Activated effector memory CD4-positive, alpha-beta T cell treated with Interleukin-2 at 50 U/mL for 16 hours (primary cell): ENCODE data around the gene IFITM10.

Source experiments
- DNase-seq: peaks from one replicate; pipeline ENCODE4 v3.0.0-alpha.2; 2020

The IFITM10 gene

DNA sequence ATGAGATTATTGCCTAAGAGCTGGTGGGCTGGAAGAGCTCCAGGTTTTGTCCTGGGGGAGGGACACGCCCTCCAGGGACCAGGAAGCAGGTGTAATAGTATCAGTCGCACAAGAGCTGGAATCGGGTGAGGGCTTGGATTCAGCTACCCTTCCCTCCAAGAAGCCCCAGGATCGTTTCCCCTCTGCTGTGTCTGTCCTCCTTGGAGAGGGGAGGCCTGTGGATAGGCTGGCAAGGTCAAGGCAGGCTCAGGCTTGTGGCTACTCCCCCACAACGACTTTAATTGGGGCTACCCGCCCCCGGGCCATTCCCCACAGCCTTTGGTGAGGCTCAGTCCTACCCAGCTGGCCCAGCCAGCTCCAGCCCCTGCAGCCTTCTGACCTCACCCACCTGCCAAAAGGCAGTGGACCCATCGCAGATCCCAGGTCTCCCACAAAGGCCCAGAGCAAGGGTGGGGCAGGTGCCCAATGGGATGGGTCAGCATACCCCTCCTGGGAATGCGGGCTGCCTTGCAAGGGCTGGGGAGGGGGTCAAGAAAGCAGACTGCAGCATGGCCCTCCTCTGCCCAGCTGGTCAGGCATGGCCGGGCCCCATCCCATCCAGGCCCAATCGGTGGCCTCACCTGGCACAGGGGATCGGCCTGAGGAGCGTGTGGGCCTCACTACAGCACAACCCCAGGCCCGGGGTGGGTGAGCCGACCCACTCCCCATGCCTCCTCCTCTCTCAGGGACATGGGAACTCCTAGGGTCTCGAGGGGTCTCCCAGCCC is 12.3 kb upstream of the IFITM10 start:
- DNase-seq = no peak

DNA sequence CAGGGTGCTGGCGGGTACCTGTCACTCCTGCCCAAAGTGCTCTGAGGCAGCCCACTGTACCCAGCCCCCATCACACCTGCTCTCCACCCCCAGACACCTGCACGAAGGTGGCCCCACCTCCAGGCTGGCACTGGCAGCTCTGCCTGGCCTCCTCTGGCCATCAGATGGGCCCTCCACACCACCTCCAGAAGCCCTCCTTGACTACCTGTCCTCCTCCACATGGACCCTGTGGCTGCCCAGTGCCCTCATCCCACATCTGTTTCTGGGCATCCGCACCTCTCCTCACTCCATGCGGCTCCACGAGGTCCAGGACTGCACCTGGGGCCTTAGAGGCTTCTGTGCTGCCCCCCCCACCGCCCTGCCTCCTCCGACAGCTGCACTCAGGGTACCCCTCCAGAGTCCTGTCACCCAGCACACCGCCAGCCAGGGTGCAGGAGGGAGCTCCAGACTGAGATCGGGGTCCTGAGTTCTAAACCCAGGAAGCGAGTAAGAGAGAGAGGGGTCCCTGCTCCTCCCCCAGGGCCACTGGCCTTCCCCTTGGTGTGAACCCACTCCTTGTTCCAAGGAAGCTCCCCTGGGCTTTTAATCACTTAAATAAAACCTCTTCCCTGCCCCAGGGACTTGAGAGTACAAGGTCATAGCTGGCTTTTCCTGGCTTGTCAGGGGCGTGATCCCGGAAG is 11.6 kb upstream of the IFITM10 start:
- no peak for DNase-seq

- DNase-seq = no peak
These were observed 10.9 kb upstream of the IFITM10 start for GRCh38 chr11:1761110-1761856.

DNA sequence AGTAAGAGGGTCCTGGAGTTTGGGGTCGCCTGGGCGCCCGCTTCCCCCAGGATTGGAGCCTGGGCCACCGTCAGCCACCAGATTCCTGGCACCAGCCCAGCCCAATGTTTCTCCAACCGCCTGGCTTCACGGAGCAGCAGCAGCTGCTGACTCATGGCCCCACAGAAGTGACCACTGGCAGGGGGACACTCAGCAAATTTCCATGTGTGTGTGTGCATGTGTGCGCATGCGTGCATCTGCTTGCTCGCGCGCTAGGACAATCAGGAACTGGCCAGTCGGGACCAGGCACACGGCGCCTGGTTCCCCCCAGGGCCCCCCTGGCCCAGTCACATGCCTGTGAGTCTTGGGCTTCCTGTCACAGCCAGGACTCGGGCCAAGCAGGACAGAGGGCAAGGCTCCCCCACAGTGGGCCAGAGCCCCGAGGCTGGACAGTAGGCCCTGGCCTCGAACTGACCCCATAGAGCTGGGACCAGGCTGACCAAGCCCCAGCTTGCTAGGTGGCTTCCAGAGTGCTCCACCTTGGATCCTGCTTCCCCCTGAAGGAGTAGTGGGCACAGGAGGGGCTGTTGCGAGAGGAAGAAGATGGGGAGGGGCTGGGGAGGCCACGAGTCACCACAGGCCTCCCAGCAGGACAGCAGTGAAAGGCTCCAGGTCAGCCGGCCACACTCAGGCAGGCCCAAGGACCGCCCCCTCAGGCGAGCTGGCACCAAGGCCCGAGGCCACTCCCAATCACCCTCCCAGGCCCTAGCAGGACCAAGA is 10.1 kb upstream of the IFITM10 start:
- no peak for DNase-seq

- DNase-seq = no peak
These were observed 9.4 kb upstream of the IFITM10 start for GRCh38 chr11:1759851-1760220.

DNA sequence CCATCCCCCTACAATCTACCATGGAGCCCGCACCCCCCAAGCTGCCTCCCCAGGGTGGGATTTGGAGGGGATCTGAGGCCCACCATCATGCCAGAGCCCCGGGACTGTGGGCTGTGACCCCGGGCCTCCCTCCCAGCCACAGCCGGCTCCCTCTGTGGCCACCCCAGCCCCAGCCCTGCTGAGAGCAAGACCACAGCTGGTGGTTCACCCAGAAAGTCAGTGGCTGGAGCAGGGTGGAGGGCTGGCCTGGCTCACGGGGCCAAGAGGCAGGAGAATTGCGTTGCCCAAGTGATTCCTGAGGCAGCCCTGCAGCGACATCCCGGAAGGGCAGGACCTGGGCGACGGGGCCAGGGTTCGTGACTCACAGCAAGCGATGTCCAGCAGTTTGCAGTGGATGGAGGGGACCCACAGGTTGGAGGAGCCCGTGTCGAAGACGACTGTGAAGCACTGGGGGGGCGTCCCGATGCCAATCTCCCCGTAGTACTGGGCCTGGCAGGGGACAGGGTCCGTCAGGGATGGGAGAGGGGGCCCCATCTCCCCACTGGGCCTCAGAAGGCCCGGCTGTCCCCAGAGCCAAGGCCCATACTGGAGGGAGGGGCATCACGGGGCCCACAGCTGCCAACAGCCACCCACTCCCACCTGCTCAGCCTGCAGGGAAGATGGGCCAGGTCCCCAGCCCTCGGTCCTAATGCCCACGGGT is 8.9 kb upstream of the IFITM10 start:
- no peak for DNase-seq

DNA sequence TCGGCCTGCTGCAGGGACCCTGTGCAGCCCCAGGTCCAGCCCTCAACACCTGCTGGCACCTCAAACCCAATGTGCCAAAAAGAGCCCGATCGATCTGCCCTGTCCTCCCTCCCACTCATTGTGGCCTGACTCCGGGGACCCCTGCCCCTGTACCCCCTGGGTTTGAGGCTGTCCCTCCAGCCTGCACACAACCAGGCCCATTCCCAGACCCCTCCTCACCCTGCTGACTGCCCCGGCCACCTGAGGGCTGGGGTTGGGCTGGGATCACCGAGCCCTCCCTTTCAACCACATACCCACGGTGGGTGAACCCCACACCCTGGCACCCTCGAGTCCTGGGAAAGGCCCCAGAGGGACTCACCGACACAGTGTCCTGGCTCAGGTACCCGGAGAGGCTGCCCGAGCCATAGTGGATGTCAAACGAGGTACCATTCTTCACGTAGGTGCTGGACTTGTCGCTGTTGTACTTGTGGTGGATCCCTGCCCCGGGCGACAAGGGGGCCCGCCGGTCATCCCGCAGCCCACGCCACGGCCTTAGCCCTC is 8.3 kb upstream of the IFITM10 start:
- no peak for DNase-seq

GRCh38 chr11:1757861-1758610 is 7.6 kb upstream of the IFITM10 start:
- DNase-seq = peak; percentile 58

GRCh38 chr11:1756791-1757771 is 6.7 kb upstream of the IFITM10 start:
- no peak for DNase-seq

DNA sequence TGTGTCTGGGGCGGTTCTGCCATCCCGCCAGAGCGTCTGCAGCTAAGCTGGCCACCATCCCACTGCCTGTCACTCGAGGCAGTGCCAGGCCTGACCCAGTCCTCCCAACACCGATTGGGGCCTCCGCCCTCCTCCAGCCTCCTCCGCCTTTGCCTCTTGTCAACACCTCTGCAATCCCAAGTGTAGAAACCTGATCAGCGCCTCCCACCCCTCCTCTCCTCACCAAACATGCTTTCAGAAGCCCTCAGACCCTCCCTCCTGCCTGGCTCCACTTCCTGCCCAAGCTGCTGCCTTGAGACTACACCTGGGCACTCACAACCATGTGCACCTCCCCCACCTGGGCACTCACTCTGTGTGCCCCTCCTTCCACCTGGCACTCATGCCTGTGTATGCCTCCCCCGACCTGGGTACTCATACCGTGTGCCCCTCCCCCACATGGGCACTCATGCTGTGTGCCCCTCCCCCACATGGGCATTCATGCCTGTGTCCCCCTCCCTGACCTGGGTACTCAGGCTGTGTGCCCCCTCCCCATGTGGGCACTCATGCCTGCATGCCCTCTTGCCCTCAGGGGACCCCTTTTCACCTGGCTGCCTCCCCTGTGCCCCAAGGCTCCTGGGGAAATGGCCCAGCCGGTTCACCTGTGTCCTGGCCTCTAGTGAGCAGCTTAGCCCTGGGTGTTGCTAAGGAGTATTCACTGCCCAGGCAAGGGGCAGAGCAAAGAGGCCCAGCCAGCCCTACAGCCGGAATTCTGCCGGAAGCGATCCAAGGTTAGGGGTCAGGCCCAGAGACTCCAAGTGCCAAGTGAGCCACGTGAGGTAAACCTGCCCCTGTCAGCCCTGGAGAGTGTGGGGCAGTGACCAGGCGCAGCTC is 5.5 kb upstream of the IFITM10 start:
- DNase-seq = no peak

GRCh38 chr11:1755344-1755691 is 4.9 kb upstream of the IFITM10 start:
- DNase-seq = no peak

- DNase-seq = no peak
These were observed 4.2 kb upstream of the IFITM10 start for GRCh38 chr11:1754376-1755150.

GRCh38 chr11:1753929-1754305 is 3.5 kb upstream of the IFITM10 start:
- no peak for DNase-seq

- DNase-seq = no peak
These were observed 3.0 kb upstream of the IFITM10 start for GRCh38 chr11:1753229-1753928.

DNA sequence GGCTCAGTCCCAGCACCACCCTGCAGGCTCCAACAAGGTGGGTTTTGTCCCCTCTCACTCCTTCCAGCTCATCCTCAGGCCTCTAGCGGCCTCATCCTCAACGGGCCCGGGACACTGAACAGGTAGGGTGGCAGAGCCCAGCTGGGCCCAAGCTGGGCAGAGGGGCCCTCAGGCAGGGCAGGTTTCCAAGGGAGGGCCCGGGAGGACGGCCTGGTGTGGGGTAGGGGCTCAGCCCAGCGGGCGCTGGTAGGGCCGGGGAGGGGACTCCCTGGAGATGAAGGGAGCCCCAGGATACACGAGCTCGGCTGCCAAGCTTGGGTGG is 2.5 kb upstream of the IFITM10 start:
- no peak for DNase-seq

- DNase-seq = no peak
These were observed 1.9 kb upstream of the IFITM10 start for GRCh38 chr11:1751999-1752906.

DNA sequence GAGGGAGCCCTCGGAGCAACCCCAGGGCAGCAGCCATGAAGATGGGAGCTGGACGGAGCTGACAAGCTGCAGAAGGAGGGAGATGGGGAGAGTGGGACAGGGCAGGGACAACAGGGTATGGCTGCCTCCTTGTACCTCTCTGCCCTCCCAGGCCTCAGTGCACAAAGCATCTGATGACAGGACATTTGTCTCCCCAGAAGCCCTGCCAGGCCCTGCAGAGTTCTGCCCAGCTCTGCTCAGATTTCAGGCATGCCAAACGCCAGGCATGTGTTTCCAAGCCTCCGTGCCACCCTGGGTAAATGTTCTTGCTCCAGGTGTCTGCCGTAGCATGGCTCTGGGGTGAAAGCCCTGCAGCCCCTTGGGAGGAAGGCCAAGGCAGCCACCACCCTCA is 1.1 kb upstream of the IFITM10 start:
- DNase-seq = no peak
